NCI-H187 (cell line): Measurements from ENCODE around the gene IL27RA.
"Not testable (repeated sequence)": the region's sequence is repeated elsewhere in the genome, so short reads cannot be mapped to it uniquely, and the experiment has no call there.

Experiments
- DNase-seq, 2 experiments: peaks; one replicate each; lab custom pipeline; 2025; lab: John Stamatoyannopoulos, UW

The IL27RA gene

DNA sequence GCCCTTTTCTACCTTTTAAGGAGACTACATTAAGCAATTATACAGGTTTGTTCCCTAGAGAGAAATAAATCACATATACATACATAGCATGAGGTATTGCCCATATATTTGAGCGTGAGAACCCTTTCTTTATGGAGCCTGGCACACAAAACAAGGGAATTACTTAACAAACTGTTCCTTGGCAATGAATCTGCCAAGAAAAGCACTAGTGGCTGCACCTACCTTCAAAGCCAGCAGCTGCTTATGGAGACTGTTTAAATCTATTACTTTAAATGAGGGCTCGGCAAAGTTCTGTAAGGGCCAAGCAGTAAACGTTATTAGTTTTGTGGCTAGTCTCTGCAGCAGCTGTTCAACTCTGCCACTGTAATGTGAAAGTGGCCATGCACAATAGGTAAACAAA is 32.5 kb upstream of the IL27RA start:
- DNase-seq, result no peak

DNA sequence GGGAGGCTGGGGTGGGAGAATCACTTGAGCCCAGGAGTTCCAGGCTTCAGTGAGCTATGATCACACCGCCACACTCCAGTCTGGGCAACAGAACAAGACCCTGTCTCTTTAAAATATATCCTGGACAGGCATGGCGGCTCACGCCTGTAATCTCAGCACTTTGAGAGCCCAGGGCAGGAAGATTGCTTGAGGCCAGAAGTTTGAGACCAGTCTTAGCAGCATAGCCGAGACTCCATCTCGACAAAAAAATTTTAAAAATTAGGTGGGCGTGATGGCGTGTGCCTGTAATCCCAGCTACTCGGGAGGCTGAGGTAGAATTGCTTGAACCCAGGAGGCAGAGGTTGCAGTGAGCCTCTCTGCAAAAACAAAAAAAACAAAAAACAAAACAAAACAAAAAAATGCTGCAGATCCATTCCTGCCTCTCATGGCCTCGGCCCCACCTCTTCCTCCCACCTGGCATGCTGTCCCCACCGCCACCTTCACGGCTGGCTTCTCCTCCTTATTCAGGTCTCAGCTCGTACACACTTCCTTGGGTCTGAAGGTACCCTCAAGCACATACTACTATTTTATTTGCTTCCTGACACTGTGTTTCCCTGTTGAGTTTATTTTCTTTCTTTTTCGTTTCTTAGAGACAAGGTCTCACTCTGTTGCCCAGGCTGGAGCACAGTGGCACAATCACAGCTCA is 30.7 kb upstream of the IL27RA start:
- DNase-seq, result no peak

DNA sequence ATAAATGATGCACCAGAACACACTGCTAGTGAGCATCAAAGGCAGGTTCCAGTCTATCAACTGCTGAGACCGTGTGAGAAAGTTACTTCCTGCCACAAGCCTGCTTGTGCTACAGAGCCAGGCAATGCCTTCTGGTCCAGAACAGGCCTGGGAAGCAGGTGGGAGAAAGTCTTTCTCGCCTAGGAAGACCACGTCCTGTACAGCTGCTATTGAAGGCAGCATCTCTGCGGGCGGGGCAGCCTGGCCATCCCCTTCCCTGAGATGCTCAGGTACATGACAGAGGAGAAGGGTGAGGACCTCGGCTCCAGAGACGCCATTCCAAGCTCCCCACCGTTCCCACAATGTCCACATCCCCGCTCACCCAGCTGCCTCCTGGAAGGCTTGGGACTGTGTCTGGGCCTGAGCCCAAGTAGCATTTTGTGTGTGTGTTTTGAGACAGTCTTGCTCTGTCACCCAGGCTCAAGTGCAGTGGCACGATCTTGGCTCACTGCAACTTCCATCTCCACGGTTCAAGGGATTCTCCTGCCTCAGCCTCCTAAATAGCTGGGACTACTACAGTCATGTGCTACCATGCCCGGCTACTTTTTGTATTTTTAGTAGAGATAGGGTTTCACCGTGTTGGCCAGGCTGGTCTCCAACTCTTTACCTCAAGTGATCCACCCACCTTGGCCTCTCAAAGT is 28.9 kb upstream of the IL27RA start:
- DNase-seq, result no peak

DNA sequence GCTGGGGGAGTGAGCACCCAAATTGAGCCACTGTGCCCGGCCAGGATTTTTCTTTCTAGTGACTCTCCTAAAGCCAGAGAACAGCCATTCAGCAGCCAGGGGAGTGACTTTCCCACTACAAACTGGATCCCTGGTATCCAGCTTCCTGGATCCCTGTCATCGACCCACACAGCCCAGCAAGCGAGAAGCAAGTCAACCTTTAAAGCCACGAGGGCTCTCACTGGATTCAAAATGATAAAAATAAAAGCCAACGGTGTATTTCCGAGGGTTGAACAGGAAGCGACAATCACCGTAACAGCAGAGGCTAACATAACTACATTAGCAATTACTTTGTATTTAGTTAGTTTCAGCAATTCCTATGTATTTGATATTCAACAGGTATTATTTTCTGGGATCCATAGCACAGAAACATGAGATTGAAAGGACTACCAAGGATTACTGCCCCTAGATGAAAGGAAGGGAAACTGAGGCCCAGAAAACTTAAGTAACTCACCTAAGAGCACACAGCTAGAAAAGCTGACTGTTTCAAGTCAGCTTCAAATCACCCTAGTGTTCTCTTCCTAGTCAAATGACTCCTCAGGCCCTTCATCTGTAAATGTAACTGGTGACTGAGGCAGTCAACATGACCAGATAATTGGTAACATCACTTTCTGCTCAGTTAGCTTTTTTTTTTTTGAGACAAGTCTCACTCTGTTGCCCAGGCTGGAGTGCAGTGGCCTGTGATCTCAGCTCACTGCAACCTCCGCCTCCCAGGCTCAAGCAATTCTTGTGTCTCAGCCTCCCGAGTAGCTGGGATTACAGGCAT is 28.1 kb upstream of the IL27RA start:
- DNase-seq, result no peak

DNA sequence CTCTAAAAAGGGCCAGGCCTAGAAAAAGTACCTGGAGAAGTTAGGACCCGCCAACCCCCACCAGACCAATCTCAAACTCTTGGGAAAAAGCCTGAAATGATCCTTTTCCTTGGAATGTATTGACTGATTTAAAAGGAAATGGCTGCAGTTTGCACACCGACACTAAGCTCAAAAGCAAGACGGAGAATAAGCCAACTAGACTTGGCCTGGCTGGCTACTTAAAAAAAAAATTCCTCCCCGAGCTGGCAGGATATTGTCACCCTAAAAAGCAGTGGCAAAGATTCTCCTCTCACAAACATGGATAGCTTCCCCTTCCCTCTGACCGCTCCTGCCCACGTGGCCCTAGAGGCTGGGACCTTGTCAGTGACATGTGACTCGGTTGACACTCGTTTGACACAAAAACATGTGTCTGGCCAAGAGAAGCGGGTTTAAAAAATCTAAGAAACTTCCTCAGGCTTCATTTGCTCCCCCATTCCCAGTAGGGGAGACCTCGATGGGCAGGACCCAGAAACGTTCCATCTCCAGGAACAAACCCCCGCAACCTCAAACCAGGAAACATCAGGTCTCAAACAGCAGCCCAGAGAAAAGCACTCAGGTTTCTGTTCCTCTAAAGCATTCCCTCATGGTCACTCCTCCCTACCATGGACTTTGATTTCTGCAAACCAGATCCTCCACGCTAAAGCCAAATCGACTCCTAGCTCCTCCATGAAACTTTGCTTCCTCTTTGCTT is 26.8 kb upstream of the IL27RA start:
- DNase-seq, result no peak

DNA sequence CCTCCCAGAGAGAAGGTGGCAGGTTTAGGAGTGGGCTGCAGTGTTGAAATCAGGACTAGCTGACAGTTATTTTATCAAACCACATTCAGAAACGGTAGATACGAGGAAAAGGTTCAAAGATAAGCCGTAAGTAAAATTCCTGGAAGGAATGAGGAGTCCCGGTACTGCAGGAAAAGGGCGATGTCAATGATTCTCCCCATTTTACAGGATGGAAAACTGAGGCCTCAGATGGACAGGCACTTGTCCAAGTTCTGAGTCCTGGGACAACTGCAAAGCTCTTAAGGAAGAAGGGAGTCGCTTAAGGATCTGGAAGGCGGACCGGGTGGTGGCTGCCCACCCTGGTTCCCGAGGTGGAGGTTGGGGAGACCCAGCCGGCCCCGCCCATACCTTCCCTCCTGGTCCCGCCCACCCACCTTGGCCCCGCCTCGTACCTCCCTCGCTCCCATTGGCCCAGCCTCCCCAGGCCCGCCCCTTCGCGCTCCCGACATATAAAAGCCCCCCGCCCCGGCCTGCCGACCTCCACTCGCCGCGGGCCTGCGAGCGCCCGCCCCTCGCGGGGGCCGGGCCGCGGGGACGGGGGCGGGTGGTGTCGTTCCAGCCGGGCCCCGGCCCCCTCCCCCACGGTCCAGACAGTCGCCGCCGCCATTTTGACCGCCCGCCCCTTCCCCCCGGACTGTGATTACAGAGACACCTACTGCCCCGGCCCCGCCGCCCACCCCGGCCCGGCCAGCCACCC is 26.0 kb upstream of the IL27RA start:
- peak; percentile 33 to 65 for DNase-seq

DNA sequence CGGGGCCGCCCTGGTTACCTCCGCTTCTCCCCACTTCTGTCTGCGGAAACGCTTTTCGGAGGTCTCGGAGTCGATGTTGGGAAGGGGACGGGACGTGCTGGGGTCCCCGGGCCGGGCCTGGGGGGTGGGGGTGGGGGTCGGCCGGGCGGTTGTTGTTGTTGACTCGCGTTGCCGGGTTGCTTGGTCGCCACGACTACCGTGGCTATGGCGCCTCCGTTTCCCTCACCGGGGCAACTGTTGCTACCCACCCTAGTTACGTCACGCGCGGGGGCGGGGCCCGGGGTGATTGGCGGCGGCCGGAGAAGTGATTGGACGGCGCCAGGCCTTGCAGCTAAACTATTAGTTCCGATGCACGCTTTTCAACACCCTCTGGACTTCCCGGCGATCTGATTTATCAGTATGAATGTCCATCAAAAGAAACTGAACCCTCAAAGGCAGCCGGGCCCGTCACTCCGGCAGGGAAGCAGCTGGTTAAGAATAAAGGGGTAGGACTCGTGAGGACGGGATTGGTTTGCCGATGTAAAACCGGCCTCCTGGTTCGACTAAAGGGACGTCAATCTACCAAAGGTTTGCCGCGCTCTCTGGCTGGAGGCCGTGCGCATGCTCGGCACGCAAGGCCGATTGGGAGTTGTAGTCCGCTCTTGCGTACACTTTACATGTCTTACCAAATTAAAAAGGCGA is 25.3 kb upstream of the IL27RA start, which contains the start of gene RFX1:
Gene RFX1 (minus strand): TSS at position 236 of the 681 bp plus-strand sequence. CDS start 12,477 bp downstream, outside the sequence.
- peak; percentile 86 to 96 for DNase-seq

DNA sequence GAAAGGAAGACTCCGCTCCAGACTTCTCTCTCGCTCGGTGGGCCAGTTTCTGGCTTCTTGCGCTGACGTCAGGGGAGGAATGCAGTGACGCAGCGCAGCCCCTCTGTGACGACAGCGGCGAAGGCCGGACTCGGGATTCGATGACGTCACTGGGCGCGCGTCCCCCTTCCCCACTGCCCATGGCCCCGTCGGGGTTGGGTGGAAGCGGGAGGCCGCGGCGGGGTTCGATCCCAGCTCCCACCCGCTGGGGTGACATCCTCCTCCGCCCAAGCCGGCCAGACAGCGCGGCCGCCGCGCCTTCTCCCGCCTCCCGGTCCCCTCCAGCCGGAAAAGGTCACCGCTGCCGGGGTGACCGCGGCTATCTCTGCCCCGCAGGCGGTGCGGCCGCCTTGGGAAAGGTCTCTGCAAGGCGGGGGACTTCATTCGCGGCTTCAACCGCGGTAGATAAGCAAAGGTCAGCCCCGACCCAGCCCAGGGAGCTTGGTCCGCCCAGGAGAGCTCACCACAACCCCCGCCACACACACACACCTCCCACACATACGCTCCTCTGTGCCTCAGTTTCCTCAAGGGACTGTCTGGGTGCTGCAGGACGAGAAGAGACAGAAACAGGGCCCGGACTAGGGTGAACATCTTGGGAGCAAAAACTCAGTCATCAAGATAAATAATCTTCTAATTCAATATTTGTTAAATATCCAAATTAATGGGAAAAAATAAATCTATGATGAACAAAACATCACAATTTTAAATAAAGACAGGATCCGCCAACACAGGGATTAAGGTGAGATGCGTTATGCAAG is 24.6 kb upstream of the IL27RA start:
- no peak for DNase-seq

DNA sequence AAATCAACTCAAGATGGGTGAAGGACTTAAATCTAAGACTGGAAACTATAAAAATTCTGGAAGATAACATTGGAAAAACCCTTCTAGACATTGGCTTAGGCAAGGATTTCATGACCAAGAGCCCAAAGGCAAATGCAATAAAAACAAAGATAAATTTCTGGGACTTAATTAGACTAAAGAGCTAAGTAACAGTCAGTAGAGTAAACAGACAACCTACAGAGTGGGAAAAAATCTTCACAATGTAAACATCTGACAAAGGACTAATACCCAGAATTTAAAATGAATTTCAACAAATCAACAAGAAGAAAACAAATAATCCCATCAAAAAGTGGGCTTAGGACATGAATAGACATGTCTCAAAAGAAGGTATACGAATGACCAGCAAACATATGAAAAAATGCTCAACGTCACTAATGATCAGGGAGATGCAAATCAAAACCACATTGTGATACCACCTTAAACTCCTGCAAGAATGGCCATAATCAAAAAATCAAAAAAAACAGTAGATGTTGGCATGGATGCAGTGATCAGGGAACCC is 19.1 kb upstream of the IL27RA start:
- DNase-seq, result no peak

DNA sequence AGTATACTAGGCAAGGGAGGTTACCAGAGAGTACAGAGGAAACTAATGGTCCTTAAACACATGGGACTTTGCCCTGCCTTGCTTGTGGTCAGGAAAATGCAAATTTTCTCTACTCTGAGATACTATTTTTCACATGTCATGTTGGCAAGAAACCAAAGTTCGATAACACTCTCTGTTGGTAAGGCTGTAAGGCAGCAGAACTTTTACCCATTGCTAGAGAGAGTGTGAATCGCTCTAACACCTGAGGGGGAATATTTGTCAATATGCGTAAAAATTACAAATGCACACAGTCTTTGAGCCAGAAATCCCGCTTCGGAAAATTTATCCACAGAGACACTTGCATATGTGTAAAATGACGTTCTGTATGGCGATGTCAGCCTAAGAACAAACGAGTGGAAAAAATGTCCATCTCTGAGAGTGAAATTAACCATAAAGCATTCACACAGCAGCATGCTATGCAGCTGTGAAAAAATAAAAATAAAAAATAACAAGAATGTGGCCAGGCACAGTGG is 16.0 kb upstream of the IL27RA start:
- no peak for DNase-seq

DNA sequence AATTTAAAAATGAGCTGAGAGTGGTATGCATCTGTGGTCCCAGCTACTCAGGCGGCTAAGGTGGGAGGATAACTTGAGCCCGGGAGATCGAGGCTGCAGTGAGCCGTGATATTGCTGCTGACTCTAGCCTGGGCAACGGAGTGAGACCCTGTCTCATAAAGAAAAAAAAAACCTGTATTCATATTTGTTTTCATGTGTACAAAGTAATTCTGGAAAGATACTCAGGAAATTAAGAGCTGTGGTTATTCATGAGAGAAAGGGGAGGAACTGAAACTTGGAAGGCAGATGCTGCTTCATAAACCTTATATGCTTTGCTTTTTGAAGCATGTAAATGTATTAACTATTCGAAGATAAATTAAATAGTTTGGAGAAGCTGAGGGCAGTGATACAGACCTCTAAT is 12.5 kb upstream of the IL27RA start:
- no peak for DNase-seq

DNA sequence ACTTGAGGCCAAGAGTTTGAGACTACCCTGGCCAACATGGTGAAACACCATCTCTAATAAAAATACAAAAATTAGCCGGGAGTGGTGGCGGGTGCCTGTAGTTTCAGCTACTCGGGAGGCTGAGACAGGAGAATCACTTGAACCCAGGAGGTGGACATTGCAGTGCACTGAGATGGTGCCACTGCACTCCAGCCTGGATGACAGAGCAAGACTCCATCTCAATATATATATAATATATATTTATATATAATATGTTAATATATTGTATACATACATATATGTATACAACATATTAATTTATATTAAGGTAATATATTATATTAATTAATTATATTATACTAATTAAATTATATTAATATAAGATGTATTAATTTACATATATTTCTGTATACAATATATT is 11.8 kb upstream of the IL27RA start:
- DNase-seq, result not testable (repeated sequence)

DNA sequence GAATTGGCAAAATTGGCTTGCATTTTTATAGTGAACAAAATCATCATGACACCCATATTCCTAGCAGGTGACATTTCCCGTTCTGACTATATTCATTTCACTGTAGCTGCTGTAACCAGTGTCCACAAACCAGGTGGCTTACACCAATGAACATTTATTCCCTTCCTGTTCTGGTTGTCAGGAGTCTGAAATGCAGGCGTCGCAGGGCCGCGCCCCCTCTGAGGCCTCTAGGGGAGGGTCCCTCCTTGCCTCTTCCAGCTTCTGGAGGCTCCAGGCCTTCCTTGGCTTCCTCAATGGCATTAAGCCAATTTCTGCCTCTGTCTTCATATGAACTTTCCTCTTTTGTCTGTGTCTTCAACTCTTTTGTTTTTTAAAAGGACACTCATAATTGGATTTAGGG is 10.1 kb upstream of the IL27RA start:
- DNase-seq, result no peak

DNA sequence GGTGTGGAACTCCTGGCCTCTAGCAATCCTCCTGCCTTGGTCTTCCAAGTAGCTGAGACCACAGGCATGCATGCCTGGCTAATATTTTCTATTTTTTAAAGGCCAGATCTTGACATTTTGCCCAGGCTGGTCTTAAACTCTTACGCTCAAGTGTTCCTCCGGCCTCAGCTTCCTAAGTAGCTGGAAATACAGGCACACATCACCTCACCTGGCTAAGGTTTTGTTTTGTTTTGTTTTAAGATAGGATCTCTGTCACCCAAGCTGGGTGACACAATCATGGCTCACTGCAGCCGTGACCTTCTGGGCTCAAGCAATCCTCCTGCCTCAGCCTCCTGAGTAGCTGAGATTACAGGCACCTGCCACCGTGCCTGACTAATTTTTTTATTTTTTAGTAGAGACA is 9.1 kb upstream of the IL27RA start:
- DNase-seq, result no peak

DNA sequence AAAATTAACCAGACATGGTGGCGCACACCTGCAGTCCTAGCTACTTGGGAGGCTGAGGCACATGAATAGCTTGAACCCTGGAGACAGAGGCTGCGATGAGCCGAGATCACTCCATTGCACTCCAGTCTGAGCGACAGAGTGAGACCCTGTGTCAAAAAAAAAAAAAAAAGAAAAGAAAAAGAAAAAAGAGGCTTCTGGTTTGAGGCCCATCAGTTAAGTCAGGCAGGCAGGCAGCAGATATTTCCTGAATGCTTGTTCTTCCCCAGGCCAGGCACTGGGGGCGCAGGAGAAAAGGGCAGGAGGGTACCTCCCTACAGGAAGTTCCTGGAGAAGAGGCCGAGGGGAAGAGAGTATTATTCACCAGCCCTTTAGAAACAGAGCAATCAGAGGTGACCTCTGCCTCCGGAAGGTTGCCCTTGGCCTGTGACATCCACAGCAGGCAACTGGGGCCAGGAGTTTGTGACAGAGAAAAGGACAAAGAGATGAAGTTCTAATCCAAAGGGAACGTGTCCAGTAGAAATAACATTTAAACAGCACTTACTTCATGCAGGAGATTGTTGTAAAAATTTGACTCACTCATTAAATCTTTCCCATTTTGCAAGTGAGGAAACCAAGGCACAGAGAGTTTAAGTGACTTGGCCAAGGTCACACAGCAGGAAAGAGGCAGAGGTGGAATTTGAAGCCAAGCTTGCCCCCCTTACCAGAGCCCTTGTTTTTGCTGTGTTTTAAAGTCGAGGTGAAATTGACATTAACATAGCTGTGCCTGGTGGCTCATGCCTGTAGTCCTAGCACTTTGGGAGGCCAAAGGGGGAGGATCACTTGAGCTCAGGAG is 7.9 kb upstream of the IL27RA start:
- no peak for DNase-seq

DNA sequence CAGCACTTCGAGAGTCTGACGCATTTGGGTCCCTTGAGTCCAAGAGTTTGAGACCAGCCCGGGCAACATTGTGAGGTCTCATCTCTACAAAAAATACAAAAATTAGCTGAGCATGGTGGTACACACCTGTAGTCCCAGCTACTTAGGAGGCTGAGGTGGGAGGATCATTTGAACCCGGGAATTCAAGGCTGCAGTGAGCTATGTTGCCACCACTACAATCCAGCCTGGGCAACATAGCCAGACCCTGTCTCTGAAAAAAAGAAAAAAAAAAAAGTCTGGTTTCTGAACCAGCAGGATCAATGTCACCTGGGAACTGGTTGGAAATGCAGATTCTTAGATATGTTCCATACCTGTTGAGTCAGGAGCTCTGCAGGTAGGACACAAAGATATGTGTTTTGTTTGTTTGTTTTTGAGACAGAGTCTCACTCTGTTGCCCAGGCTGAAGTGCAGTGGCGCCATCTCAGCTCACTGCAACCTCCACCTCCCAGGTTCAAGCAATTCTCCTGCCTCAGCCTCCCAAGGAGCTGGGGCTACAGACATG is 4.8 kb upstream of the IL27RA start:
- DNase-seq, result not testable (repeated sequence)

DNA sequence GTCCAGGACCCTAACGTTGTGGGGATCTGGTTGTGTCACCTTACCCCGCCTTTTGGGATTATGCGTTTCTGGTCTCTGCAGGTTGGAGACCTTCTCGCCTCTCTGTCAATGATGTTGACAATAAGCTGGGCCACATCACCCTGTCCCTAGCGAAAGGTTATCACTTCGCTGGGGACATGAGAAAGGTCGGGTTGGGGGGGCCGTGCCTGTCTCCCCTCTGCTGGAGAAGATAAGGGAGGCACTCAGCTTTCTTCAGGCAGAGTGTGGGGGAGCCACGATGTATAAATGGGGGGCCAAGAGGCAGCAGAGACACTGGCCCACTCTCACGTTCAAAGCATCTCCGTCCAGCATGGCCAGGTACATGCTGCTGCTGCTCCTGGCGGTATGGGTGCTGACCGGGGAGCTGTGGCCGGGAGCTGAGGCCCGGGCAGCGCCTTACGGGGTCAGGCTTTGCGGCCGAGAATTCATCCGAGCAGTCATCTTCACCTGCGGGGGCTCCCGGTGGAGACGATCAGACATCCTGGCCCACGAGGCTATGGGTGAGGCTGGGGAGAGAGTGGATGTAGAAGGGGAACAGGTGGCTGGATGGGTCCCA is 3.6 kb upstream of the IL27RA start, which contains the start of gene RLN3:
Gene RLN3 (plus strand): TSS at position 293 of the 595 bp plus-strand sequence. CDS start 57 bp downstream, at position 350.
- DNase-seq, result no peak

DNA sequence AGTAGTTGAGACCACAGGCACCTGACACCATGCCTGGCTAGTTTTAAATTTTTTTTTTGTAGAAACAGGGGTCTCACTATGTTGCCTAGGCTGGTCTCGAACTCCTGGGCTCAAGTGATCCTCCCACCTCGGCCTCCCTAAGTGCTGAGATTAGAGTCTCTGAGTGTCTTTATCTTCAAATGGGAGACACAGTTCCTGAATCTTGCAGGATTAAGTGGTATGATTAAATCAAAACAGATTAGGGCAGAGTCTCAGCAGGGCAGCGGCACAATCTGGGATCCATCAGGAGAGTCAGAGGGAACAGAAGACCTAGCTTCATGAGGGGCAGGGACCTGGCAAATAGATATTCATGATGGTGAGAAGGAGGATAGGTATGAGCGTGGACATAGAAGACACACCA is 2.7 kb upstream of the IL27RA start:
- DNase-seq, result no peak
